SU-DHL-6 (cell line): ENCODE data around the gene PPP3CA.

Experiments used
- H2AFZ ChIP-seq: fragments of 200-600 bp; sonication (generic); 2 replicates; pipeline ENCODE4 v1.6.1; 2014; ENCODE audit warnings: low read depth, mild to moderate bottlenecking, moderate library complexity, mixed read lengths, antibody characterized with exemption, low read length; ENCODE audit not compliant: severe bottlenecking
- H3F3A ChIP-seq: fragments of 200-600 bp; shearing (Covaris generic); 2 replicates; pipeline ENCODE4 v1.6.0; 2016; ENCODE audit warnings: antibody characterized with exemption, mild to moderate bottlenecking; ENCODE audit not compliant: insufficient read depth
- H3K27ac ChIP-seq: fragments of 200-600 bp; sonication (generic); 2 replicates; pipeline ENCODE4 v1.5.1; 2016; ENCODE audit warnings: low read depth, mild to moderate bottlenecking, low read length, moderate library complexity, mixed read lengths
- H3K27me3 ChIP-seq: fragments of 200-600 bp; sonication (generic), shearing (Covaris generic); 2 replicates; pipeline ENCODE4 v1.6.0; 2014; ENCODE audit warnings: mild to moderate bottlenecking, low read length
- H3K36me3 ChIP-seq: fragments of 200-600 bp; sonication (generic); 2 replicates; pipeline ENCODE4 v1.6.1; 2014; ENCODE audit warnings: mild to moderate bottlenecking, low read length, mixed read lengths
- H3K4me2 ChIP-seq: fragments of 300-600, 200-600 bp; shearing (Covaris generic), sonication (generic); 2 replicates; pipeline ENCODE4 v1.6.0; 2014; ENCODE audit warnings: low read length, low read depth, mild to moderate bottlenecking; ENCODE audit not compliant: poor library complexity, severe bottlenecking
- H3K4me3 ChIP-seq: fragments of 200-600 bp; sonication (generic); 2 replicates; pipeline ENCODE4 v1.5.1; 2014; ENCODE audit warnings: antibody characterized with exemption, low read length, mild to moderate bottlenecking, mixed read lengths; ENCODE audit not compliant: insufficient read depth, poor library complexity, severe bottlenecking
- H3K79me2 ChIP-seq: fragments of 200-600 bp; sonication (generic); 2 replicates; pipeline ENCODE4 v1.6.1; 2014; ENCODE audit warnings: mild to moderate bottlenecking, low read length, moderate library complexity; ENCODE audit not compliant: insufficient read depth
- H3K9ac ChIP-seq: fragments of 200-600 bp; sonication (generic); 2 replicates; pipeline ENCODE4 v1.7.0; 2014; ENCODE audit warnings: mild to moderate bottlenecking, low read length
- H3K9me2 ChIP-seq: fragments of 200-600 bp; sonication (generic); replicated peaks from 2 replicates; pipeline ENCODE4 v1.6.1; 2014; ENCODE audit warnings: low read length; ENCODE audit not compliant: insufficient read depth
- H3K9me3 ChIP-seq: fragments of 200-600 bp; sonication (generic); 2 replicates; pipeline ENCODE4 v1.6.1; 2014; ENCODE audit warnings: low read length, mixed read lengths; ENCODE audit not compliant: insufficient read depth
- H4K20me1 ChIP-seq: fragments of 200-600 bp; sonication (generic); 2 replicates; pipeline ENCODE4 v1.6.1; 2014; ENCODE audit warnings: low read depth, mild to moderate bottlenecking, antibody characterized with exemption, low read length, moderate library complexity, mixed read lengths
- CTCF ChIP-seq: fragments of 200-600 bp; sonication (generic); IDR thresholded peaks from one replicate; pipeline ENCODE4 v1.5.1; 2017; ENCODE audit warnings: antibody characterized with exemption, mild to moderate bottlenecking, low read length, moderate library complexity; ENCODE audit not compliant: insufficient read depth, poor library complexity, severe bottlenecking
- EZH2phosphoT487 ChIP-seq: fragments of 200-600 bp; sonication (generic), shearing (Covaris generic); conservative IDR thresholded peaks from 2 replicates; pipeline ENCODE4 v1.6.1; 2018; ENCODE audit warnings: mild to moderate bottlenecking, antibody characterized with exemption, low read length, moderate library complexity, mixed read lengths

Gene PPP3CA

GRCh38 chr4:101287324-101287723 lies 60.0 kb downstream of the PPP3CA start:
- H2AFZ ChIP-seq: no peak overlapping the region
- H3K27me3 ChIP-seq: no peaks in the 10 kb centered on the region
- H3K9me2 ChIP-seq: no peaks in the 10 kb centered on the region
- no peak overlapping the region for H3K27ac ChIP-seq
- no peak for TF ChIP-seq CTCF
- H3K9me3 ChIP-seq: no peaks in the 10 kb centered on the region
- H3K4me2 ChIP-seq: no peak overlapping the region
- H4K20me1 ChIP-seq: no peaks in the 10 kb centered on the region
- no peaks in the 10 kb centered on the region for H3F3A ChIP-seq
- H3K36me3 ChIP-seq: no peaks in the 10 kb centered on the region
- no peak overlapping the region for H3K4me3 ChIP-seq
- no peak overlapping the region for H3K9ac ChIP-seq
- no peaks in the 10 kb centered on the region for H3K79me2 ChIP-seq

- H3K9me3 ChIP-seq: no peaks in the 10 kb centered on the region
- no peak overlapping the region for H3K4me3 ChIP-seq
- no peaks in the 10 kb centered on the region for H3K27me3 ChIP-seq
- H3K79me2 ChIP-seq: no peaks in the 10 kb centered on the region
- H3F3A ChIP-seq: no peaks in the 10 kb centered on the region
- H3K4me2 ChIP-seq: no peak overlapping the region
- no peaks in the 10 kb centered on the region for H3K36me3 ChIP-seq
- TF ChIP-seq CTCF: no peak
- no peaks in the 10 kb centered on the region for H4K20me1 ChIP-seq
- H3K27ac ChIP-seq: no peak overlapping the region
- no peaks in the 10 kb centered on the region for H3K9me2 ChIP-seq
- H2AFZ ChIP-seq: no peak overlapping the region
- H3K9ac ChIP-seq: no peak overlapping the region
Measured at GRCh38 chr4:101286663-101287062, 60.7 kb downstream of the PPP3CA start.

- H3K9me2 ChIP-seq: no peaks in the 10 kb centered on the region
- no peaks in the 10 kb centered on the region for H3K79me2 ChIP-seq
- H3K9ac ChIP-seq: no peak overlapping the region
- no peaks in the 10 kb centered on the region for H3K36me3 ChIP-seq
- H3K27me3 ChIP-seq: no peaks in the 10 kb centered on the region
- H3K4me2 ChIP-seq: no peak overlapping the region
- TF ChIP-seq CTCF (no peak), EZH2phosphoT487 (no peak)
- no peak overlapping the region for H3K4me3 ChIP-seq
- H3K9me3 ChIP-seq: no peaks in the 10 kb centered on the region
- H4K20me1 ChIP-seq: no peaks in the 10 kb centered on the region
- no peak overlapping the region for H3K27ac ChIP-seq
- no peak overlapping the region for H2AFZ ChIP-seq
- no peaks in the 10 kb centered on the region for H3F3A ChIP-seq
Measured at GRCh38 chr4:101285985-101286384, 61.3 kb downstream of the PPP3CA start.

GRCh38 chr4:101284546-101284945 lies 62.8 kb downstream of the PPP3CA start:
- H3K27ac ChIP-seq: no peak overlapping the region
- H3K79me2 ChIP-seq: no peaks in the 10 kb centered on the region
- no peak overlapping the region for H2AFZ ChIP-seq
- no peaks in the 10 kb centered on the region for H3F3A ChIP-seq
- TF ChIP-seq EZH2phosphoT487 (no peak), CTCF (no peak)
- H3K27me3 ChIP-seq: no peaks in the 10 kb centered on the region
- H3K36me3 ChIP-seq: no peaks in the 10 kb centered on the region
- H3K4me3 ChIP-seq: no peak overlapping the region
- H3K9me2 ChIP-seq: no peaks in the 10 kb centered on the region
- no peak overlapping the region for H3K9ac ChIP-seq
- no peaks in the 10 kb centered on the region for H3K9me3 ChIP-seq
- H3K4me2 ChIP-seq: no peak overlapping the region
- no peaks in the 10 kb centered on the region for H4K20me1 ChIP-seq
